ENCODE data around the gene FLNB.

FLNB gene

DNA sequence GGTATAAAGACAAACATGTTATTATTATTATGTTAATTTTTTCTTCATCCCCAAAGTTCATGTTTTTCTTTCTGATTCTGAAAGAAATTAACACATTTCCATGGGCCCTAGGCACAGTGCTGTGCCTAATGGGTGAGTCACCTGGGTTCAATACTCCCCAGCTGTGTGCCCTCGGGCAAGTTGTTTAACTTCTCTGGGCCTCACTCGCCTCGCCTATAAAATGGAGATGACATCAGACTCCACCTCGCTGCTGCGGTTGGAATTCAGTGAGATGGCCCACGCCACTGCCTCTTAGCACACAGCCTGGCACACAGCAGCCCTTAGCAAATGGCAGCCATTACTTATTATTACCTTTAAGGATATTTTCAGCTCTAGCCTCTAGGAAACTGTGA lies 179.9 kb downstream of the FLNB start:
- no peak for DNase-seq (ENCODE audit: low read depth)
- no peak overlapping the region for H3K4me3 ChIP-seq (ENCODE audit: control insufficient read depth, low read depth, low read length)
- TF ChIP-seq, protein P1, sequence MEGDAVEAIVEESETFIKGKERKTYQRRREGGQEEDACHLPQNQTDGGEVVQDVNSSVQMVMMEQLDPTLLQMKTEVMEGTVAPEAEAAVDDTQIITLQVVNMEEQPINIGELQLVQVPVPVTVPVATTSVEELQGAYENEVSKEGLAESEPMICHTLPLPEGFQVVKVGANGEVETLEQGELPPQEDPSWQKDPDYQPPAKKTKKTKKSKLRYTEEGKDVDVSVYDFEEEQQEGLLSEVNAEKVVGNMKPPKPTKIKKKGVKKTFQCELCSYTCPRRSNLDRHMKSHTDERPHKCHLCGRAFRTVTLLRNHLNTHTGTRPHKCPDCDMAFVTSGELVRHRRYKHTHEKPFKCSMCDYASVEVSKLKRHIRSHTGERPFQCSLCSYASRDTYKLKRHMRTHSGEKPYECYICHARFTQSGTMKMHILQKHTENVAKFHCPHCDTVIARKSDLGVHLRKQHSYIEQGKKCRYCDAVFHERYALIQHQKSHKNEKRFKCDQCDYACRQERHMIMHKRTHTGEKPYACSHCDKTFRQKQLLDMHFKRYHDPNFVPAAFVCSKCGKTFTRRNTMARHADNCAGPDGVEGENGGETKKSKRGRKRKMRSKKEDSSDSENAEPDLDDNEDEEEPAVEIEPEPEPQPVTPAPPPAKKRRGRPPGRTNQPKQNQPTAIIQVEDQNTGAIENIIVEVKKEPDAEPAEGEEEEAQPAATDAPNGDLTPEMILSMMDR (conservative IDR thresholded peaks at IDR 0.05; ENCODE audit: control insufficient read depth, insufficient read depth, low read depth, low read length): no peak

DNA sequence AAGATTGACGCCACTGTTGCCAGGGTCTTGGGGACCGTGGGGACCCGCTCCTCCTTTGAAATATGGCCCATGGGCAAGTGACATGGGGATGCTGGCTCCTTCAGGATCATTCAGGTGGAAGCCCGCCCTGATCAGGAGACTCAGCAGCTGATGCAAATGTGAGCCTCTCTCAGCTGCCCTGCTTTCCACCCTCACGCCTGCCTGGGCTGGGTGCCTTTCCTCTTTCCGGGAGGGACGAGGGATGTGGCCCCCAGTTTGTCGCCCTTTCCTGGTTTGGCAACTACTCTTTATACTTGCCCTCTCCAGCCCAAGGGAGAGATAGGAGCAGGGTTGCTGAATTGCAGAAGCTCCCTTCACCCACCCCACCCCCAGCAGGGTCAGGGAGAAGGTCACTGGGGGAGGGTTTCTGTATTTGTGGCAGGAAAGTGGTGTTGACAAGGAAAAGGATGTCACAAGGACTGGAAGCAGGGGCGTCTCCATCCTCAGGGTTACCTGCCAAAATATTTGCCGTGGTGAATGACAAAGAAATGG lies 180.8 kb downstream of the FLNB start:
- no peak overlapping the region for H3K4me3 ChIP-seq (ENCODE audit: control insufficient read depth, low read depth, low read length)
- no peak for DNase-seq (ENCODE audit: low read depth)
- TF ChIP-seq, protein P1 (conservative IDR thresholded peaks at IDR 0.05; ENCODE audit: control insufficient read depth, insufficient read depth, low read depth, low read length): no peak

DNA sequence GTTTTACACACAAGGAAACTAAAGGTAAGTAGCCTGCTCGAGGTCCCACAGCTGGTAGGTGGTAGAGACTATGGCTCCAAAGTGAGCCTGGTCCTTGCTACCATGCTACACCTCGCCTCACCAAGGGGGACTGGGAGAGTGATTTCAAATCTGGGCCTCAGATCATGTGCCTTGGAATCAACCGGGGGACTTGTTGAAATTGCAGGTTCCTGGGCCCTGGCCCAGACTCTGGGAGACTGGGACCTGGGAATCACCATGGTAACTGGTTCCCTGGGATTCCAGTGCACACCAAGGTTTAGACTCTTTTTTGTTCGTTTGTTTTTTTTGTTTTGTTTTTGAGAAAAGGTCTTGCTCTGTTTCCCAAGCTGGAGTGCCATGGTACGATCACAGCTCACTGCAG lies 181.5 kb downstream of the FLNB start:
- H3K4me3 ChIP-seq (ENCODE audit: control insufficient read depth, low read depth, low read length): no peak overlapping the region
- TF ChIP-seq, protein P1 (conservative IDR thresholded peaks at IDR 0.05; ENCODE audit: control insufficient read depth, insufficient read depth, low read depth, low read length): no peak
- no peak for DNase-seq (ENCODE audit: low read depth)

DNA sequence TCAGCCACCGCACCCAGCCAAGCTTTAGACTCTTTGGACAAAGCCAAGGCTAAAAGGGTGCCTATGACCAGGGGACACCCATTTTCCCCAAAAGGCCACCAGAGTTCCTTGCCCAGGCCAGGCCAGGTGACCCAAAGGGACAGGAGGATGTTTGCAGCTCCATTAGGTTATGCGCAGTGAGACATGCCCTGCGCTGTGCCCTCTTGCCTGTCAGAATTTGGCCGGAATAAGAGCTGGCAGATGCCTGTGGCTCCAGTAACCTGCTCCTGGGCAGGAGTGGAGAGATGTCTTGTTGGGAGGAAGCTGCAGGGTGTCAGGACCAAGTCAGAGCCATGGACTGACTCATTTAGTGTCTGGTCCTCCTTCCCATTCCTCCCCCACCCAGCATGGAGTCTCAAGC lies 182.1 kb downstream of the FLNB start:
- H3K4me3 ChIP-seq (ENCODE audit: control insufficient read depth, low read depth, low read length): no peak overlapping the region
- TF ChIP-seq, protein P1 (conservative IDR thresholded peaks at IDR 0.05; ENCODE audit: control insufficient read depth, insufficient read depth, low read depth, low read length): no peak
- no peak for DNase-seq (ENCODE audit: low read depth)

DNA sequence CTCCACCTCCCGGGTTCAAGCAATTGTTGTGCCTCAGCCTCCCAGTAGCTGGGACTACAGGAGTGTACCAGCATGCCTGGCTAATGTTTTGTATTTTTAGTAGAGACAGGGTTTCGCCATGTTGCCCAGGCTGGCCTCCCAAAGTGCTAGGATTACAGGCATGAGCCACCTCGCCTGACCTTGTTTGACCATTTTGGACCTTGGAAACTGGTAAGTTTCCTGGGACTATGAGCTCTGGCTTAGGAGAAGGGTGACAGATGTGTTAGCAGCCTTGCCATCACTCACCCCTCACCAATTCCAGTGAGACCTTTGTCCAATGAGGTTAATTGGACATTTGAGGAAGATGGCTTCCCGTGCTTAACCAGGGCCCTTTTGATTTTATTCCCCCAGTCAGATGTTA lies 182.7 kb downstream of the FLNB start:
- DNase-seq (ENCODE audit: low read depth): no peak
- TF ChIP-seq, protein P1 (conservative IDR thresholded peaks at IDR 0.05; ENCODE audit: control insufficient read depth, insufficient read depth, low read depth, low read length): no peak
- no peak overlapping the region for H3K4me3 ChIP-seq (ENCODE audit: control insufficient read depth, low read depth, low read length)

DNA sequence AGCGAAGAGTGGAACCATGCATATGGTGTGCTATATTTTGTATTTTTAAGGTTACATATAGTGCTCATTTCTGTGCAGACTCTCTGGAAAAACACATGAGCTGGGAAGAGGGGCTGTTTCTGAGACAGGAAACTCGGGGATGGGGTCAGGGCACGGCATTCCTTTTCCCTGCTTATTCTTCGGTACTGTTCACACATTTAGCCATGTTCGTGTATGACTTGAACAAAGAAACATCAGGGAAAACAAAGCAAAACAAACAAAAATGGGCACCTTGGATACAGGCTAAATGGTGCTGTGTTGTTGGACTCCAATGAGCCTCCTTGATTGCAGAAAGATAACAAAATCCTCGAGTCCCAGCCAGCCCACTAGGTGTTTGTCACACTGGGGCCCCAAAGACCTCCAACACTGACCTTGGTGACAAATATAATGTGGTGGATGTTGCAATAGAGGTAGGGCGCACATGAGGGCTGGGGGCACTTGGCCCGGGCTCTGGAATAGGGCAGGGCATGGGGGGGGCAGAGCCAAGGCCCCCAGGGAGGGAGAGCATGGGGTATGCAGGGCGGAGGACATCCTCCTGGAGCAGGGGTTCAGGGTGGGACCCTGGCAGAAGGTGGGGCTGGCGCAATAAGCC lies 183.3 kb downstream of the FLNB start:
- no peak overlapping the region for H3K4me3 ChIP-seq (ENCODE audit: control insufficient read depth, low read depth, low read length)
- no peak for DNase-seq (ENCODE audit: low read depth)
- TF ChIP-seq, protein P1 (conservative IDR thresholded peaks at IDR 0.05; ENCODE audit: control insufficient read depth, insufficient read depth, low read depth, low read length): no peak
